HG02610 (cell line): ENCODE measurements around the gene DDX54.

Experiments used
- ATAC-seq: cut with Tn5 transposase; IDR thresholded peaks from one replicate; pipeline ENCODE4 v1.9.1; 2021; ENCODE audit warnings: mild to moderate bottlenecking, moderate library complexity; ENCODE audit not compliant: unreplicated experiment

Gene DDX54

GRCh38 chr12:113185180-113186032, at the start of gene DDX54, which contains the start of gene RITA1:
Gene DDX54 (minus strand): TSS chr12:113185478. CDS start chr12:113185451, 27 bp downstream.
Gene RITA1 (plus strand): TSS chr12:113185721. CDS start chr12:113186747, 1,026 bp downstream.
- peak; percentile 50 for ATAC-seq

DNA sequence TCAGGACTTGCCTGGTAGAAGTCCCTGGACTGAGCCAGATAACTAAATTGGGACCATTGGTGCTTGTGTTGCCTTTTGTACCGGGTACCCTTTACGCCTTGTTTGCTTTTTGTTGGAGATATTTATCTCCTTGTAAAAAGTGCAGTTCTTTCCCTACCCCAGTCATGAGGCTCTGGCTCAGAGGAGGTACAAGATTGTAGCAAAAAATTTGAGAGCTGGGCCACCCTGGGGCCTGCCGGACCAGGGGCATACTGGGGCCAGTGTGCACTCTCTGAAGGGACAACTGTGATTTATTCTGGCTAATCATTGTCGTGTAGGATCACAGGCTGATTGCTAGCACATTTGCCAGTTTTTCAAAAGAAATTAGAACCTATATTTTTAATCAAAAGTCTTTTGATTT, 49.2 kb upstream of the DDX54 start:
- ATAC-seq, result no peak

- no peak for ATAC-seq
These were observed 48.7 kb upstream of the DDX54 start for GRCh38 chr12:113233967-113234366.

GRCh38 chr12:113232840-113233585, 47.7 kb upstream of the DDX54 start:
- peak; percentile 45 for ATAC-seq

DNA sequence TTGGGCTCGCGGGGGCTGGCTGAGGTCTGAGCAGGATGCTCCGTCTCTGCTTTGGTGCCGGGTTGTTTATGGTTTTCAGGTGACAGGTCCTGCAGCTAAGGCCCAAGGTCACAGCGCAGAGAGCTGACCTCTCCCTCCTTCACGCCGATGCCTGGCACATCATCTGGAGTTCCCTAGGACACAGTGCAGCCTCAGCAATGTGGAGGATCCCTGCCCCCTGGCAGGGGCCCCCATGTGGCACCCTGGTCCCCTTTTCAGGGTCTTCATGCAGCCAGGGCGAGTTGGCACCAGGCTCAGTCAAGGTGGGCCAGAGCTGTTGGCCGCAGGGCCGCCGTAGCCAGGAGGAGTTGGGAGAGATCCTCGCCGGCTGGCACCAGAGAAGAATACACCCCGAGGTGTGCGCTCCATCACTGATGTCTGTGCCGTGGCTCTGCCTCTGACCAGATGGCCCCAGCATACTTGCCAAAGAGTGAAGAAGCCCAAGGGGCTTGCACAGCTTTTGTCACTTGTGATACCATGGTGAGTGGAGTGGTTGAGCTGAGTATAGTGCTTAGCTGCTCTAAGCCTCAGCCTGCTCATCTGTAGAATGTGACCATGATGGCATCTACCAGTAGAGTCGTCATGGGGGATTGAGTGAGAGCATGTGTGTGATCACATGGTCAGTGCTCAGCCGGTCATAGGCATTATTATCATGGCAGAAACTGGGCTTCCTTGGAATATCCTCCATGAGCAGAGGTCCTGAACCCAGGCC, 47.0 kb upstream of the DDX54 start:
- ATAC-seq, result no peak

GRCh38 chr12:113231235-113232088, 46.2 kb upstream of the DDX54 start:
- no peak for ATAC-seq

GRCh38 chr12:113230315-113231234, 45.3 kb upstream of the DDX54 start:
- peak; percentile 18 for ATAC-seq

DNA sequence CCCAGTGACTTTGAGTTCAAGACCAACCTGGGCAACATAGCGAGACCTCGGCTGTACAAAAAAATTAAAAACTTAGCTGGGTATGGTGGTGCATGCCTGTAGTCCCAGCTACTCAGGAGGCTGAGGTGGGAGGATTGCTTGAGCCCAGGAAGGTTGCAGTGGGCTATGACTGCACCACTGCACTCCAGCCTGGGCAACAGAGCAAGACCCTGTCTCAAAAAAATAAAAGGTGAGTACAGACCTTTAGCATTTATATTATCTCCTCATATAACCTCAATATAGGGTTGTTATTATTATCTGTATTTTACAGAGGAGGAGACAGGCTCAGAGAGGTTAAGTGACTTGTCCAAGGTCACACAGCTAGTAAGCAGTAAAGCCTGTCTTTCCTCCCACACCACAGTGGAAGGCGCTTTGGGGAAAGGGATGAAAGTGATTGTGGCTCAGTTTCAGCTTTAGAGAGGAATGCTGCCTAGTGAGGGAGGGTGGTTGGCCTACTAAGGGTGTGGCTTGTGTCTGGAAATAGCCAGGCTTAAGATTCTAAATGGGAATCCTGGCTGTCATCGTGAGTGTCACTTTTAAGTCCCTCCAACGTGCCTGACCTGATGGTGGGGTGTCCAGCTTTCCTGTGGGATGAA, 43.2 kb upstream of the DDX54 start:
- ATAC-seq, result no peak

DNA sequence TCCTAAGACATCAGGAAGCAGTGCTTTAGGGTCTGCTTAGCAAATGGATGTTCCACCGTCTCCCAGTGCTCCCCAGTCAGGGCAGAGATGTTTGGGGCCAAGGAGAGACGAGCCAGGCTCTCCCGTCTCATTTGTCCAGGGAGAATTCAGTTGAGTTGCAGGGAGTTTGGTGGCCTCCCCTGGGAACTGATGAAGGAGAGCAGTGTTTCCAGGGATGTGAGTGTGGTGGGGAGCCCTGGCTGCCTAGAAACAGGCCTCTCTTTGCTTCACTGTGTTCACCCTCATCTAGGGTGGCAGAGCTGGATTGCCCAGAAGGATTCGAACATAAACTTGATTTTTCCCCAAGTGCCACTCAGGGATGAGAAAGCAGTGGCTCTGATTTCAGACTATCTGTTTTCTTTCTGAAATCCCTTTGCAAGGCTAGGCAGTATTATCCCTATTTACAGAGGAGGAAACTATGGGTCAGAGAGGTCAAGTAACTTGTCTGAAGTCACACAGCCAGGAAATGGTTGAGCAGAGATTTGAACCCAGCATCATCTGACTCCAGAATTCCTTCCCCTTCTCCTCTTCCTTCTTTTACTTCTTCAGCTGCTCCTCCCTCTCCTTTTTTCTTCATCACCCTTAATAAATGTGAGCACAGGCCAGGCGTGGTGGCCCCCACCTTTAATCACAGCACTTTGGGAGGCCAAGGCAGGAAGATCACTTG, 42.6 kb upstream of the DDX54 start:
- no peak for ATAC-seq

DNA sequence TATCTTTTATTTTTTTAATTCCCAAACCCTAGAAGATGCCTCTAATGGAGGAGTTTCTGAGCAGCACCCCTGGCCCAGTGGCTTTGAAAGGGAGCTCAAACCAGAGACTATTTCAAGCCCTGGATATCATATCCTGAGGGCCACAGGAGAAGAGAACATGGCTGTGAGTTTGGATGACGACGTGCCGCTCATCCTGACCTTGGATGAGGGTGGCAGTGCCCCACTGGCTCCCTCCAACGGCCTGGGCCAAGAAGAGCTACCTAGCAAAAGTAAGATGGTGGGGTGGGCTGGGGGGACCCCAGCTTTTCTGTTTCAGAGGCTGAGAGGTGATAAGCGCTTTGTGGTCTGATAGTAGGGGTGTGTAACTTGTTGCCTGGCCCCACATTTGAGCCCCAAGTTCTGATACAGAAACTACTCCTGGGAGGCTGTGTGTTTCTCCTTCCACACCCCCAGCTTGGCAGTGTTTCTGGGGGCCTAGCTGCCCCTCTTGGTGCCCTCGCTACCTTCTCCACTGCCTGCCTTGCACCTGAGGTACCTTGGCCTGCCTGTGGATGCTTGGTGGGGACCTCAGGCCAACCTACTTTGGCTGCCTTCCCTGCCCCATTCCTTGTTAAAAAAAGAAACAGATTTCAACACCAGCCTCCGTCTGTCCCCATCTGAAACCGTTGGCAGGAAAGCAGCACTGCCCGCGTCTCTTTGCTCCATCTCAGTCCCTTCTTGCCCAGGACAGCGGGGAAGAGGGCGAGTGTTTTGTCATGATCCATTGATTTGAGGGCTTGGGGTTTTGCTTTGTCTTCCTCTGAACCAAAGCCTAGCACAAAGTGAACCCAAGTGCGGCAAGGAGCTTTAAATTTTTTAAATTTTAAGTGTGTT, 41.7 kb upstream of the DDX54 start:
- ATAC-seq, result no peak

- no peak for ATAC-seq
These were observed 39.7 kb upstream of the DDX54 start for GRCh38 chr12:113224955-113225354.

GRCh38 chr12:113222730-113223531, 37.7 kb upstream of the DDX54 start:
- ATAC-seq, result no peak

DNA sequence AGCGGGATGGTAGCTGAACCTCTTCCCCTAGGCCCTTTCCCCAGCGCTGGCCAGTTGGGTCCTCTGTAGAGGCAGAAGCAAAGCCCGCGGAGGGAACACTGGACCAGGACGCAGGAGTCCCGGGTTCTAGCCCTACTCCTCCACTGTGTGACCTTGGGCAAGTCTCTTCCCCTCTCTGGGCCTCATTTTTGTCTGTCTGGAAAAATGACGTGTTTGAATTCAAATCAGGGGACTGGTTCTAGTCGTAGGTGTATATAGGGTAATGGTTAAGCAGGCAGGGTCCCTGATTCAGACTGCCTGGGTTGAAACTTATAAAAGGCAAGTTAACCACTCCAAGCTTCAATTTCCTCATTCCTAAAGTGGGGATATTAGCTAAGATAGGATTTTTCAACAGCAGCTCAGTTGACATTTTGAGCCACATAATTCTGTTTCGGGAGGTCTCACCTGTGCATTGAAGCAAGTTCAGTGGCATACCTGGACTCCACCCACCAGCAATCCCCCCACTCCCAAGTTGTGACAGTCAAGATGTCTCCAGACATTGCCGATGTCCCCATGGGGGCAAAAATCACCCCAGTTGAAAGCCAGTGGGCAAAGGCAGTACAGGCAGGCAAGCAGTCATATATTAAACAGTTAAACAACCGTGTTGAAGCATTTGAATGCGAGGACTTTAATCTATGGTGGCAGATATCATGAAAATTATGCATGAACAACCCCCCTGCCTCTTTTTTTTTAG, 36.9 kb upstream of the DDX54 start:
- ATAC-seq, result no peak

DNA sequence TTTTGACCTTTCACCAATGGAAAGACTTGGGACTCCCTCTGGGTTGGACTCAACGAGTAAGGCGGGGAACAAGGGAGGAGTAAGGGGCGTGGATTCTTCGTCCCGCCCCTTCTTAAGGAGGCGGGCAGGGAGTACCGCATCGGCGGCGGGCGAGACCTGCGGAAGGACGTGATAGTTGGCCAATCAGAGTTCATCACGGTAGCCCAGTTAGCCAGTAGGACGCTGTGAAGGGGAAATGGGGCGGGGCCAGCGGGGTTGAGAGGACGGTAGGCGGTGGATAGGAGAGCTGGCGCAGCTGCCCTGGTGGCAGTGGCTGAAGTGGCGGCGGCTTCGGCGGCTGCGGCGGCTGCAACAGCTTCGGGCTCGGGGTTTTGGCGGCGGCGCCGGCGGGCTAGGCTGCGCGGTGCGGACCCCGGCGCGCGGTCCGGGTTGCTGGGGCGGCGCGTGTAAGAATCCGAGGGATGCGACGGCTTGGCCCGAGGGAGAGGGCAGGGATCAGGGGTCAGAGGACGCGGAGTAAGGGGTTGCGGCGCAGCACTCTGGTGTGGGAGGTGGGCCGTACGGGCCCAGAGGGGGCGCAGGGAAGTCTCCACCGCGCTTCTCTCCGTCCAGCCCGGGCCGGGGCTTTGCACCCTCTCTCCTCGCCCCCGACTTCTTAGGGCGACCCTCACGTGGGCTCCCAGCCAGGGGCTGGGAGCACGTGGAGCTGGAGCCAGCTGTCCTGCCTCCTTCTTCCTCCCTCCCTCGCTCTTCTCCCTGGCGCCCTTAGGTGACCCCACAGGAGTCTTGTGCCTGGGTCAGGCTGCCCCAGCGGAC, 36.1 kb upstream of the DDX54 start, which contains the start of gene TPCN1:
Gene TPCN1 (plus strand): TSS at position 284 of the 816 bp plus-strand sequence. CDS start 5,389 bp downstream, outside the sequence.
- peak; percentile 91 for ATAC-seq
